ENCODE data around the gene CHST15.

CHST15 gene

GRCh38 chr10:124116771-124117510 is 23.5 kb upstream of the CHST15 start:
- H3K27me3 ChIP-seq (replicated peaks; ENCODE audit: control insufficient read depth, insufficient read depth, low read length), result peaks cover 6% of the 10 kb centered on the region; the same call in 1 of the 2 replicates
- no peak for DNase-seq (ENCODE audit: extremely low read depth, insufficient read length)
- TF ChIP-seq, protein P1, sequence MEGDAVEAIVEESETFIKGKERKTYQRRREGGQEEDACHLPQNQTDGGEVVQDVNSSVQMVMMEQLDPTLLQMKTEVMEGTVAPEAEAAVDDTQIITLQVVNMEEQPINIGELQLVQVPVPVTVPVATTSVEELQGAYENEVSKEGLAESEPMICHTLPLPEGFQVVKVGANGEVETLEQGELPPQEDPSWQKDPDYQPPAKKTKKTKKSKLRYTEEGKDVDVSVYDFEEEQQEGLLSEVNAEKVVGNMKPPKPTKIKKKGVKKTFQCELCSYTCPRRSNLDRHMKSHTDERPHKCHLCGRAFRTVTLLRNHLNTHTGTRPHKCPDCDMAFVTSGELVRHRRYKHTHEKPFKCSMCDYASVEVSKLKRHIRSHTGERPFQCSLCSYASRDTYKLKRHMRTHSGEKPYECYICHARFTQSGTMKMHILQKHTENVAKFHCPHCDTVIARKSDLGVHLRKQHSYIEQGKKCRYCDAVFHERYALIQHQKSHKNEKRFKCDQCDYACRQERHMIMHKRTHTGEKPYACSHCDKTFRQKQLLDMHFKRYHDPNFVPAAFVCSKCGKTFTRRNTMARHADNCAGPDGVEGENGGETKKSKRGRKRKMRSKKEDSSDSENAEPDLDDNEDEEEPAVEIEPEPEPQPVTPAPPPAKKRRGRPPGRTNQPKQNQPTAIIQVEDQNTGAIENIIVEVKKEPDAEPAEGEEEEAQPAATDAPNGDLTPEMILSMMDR (IDR thresholded peaks at IDR 0.05; ENCODE audit: insufficient read depth, low read length, poor library complexity, severe bottlenecking), result no peak
- H3K4me3 ChIP-seq (replicated peaks; ENCODE audit: low read depth, low read length), result no peak overlapping the region
- H3K36me3 ChIP-seq (ENCODE audit: control insufficient read depth, insufficient read depth, low read length), result no peaks in the 10 kb centered on the region

GRCh38 chr10:124114696-124115095 is 21.3 kb upstream of the CHST15 start:
- no peak for DNase-seq (ENCODE audit: extremely low read depth, insufficient read length)
- TF ChIP-seq, protein P1 (IDR thresholded peaks at IDR 0.05; ENCODE audit: insufficient read depth, low read length, poor library complexity, severe bottlenecking), result no peak
- Histone ChIP-seq H3K4me3 (replicated peaks; ENCODE audit: low read depth, low read length) (no peak overlapping the region), H3K36me3 (ENCODE audit: control insufficient read depth, insufficient read depth, low read length) (no peaks in the 10 kb centered on the region), H3K27me3 (replicated peaks; ENCODE audit: control insufficient read depth, insufficient read depth, low read length) (peaks cover 6% of the 10 kb centered on the region; the same call in 1 of the 2 replicates)

GRCh38 chr10:124112891-124113580 is 19.6 kb upstream of the CHST15 start:
- no peak overlapping the region for H3K4me3 ChIP-seq (replicated peaks; ENCODE audit: low read depth, low read length)
- peaks cover 5% of the 10 kb centered on the region for H3K27me3 ChIP-seq (replicated peaks; ENCODE audit: control insufficient read depth, insufficient read depth, low read length)
- TF ChIP-seq, protein P1 (IDR thresholded peaks at IDR 0.05; ENCODE audit: insufficient read depth, low read length, poor library complexity, severe bottlenecking), result no peak
- no peaks in the 10 kb centered on the region for H3K36me3 ChIP-seq (ENCODE audit: control insufficient read depth, insufficient read depth, low read length)
- DNase-seq (ENCODE audit: extremely low read depth, insufficient read length), result no peak

DNA sequence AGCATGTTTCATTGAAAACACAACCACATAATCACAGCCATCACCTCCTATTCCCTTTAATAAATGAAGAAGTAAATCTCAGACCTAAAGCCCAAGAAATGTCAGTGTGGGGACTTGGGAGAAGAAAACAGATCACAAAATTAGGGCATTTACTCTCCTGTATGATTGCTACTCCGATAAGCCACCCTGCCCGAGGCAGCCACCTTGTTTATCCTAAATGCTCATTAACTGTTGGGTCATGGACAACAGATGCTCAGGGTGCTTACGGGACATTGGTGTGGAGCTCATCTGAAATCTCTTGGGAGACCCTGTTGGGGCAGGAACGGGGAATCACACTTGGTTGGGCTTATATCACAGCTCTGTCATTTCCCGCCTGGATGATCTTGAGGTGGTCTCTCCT is 17.5 kb upstream of the CHST15 start:
- no peak for DNase-seq (ENCODE audit: extremely low read depth, insufficient read length)

DNA sequence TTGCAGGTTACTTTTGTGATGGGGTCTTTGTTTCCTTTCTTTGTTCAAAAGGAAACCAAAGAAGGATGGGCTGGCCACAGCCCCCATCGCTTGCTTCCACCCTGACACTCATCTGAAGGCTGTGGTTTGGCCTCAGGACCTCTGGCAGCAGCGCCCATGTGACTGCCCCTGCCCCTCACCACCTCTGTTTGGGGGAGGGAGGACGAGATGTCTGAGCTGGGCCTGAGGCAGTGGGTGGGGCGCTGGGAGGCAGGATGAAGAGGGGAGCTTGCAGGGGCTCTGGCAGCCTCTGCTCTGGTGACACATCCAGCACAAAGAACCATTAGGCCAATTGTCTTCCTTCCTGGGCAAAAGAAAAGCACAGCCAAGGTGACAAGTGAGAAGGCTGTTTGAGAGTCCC is 15.9 kb upstream of the CHST15 start:
- peaks cover 2% of the 10 kb centered on the region for H3K27me3 ChIP-seq (replicated peaks; ENCODE audit: control insufficient read depth, insufficient read depth, low read length)
- no peaks in the 10 kb centered on the region for H3K36me3 ChIP-seq (ENCODE audit: control insufficient read depth, insufficient read depth, low read length)
- no peak overlapping the region for H3K4me3 ChIP-seq (replicated peaks; ENCODE audit: low read depth, low read length)
- TF ChIP-seq, protein P1 (IDR thresholded peaks at IDR 0.05; ENCODE audit: insufficient read depth, low read length, poor library complexity, severe bottlenecking), result no peak
- DNase-seq (ENCODE audit: extremely low read depth, insufficient read length), result no peak

More for the DNA sequence above, 17.5 kb upstream of the CHST15 start:
- TF ChIP-seq, protein P1 (IDR thresholded peaks at IDR 0.05; ENCODE audit: insufficient read depth, low read length, poor library complexity, severe bottlenecking), result no peak
- Histone ChIP-seq H3K27me3 (replicated peaks; ENCODE audit: control insufficient read depth, insufficient read depth, low read length) (peaks cover 2% of the 10 kb centered on the region), H3K36me3 (ENCODE audit: control insufficient read depth, insufficient read depth, low read length) (no peaks in the 10 kb centered on the region), H3K4me3 (replicated peaks; ENCODE audit: low read depth, low read length) (no peak overlapping the region)
